ENCODE results near the gene TNFRSF6B.

TNFRSF6B gene

DNA sequence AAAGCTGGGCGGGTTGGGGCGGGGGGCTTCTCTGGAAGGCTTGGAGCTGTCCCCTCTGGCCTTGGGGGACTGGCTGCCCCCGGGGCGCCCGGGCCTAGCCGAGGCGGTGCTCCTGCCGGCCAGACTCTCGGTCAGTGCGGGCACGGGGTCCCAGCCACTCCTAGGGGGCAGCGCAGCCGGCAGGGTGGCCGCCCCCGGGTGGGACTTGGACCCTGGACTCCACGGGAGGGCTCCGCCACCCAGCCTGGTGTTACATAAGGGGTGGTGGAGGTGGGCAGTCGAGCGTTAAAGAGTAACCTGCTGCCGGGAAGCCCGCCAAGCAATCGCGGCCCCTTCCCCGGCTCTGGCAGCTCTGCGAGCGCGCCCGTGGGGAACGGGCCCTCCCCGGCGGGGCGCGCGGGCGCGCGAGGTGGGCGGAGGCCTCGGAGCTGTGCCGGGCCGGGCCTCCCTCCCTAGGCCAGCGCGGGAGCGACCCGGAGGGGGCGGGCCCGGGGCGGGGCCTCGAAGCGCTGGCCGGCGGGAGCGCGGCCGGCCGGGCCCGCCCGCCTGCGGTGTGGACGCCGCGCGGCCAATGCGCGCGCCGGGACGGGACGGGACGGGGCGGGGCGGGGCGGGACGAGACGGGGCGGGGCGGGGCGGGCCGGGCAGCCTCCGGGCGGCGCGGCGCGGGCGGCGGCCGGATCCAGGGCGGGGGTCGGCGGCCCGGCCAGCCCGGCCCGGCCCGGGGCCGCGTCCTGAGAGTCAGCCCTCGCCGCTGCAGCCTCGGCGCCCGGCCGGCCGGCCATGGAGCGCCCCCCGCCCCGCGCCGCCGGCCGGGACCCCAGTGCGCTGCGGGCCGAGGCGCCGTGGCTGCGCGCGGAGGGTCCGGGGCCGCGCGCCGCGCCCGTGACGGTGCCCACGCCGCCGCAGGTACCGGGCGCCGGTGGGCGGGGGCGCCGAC, 42.9 kb downstream of the TNFRSF6B start, which contains the start of gene SLC2A4RG:
Gene SLC2A4RG (plus strand): TSS at position 647 of the 940 bp plus-strand sequence. CDS start 137 bp downstream, at position 784.
- DNase-seq: peak; percentile 51 to 60

DNA sequence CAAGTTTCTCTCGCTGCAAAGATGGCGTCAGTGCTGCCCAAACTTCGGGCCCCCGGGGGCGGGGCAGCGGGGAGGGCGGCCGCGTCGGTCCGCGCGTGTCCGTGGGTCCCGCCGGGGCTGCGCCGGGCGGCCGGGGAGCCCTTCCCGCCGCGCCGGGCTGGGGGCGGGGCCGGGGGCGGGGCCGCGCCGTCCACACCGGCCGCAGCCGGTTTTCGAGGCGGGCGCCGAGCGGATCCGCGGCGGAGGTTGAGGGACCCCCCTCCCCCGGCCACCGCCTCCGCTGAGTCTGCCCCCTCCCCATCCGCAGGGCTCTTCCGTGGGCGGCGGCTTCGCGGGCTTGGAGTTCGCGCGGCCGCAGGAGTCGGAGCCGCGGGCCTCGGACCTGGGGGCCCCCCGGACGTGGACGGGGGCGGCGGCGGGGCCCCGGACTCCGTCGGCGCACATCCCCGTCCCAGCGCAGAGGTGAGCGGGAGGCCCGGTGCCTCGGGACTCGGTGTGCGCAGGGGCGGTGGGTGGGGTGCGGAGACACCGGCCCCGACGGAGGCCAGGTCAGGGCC, 43.7 kb downstream of the TNFRSF6B start:
- DNase-seq: peak in 1 of 2 experiments; percentile 33

DNA sequence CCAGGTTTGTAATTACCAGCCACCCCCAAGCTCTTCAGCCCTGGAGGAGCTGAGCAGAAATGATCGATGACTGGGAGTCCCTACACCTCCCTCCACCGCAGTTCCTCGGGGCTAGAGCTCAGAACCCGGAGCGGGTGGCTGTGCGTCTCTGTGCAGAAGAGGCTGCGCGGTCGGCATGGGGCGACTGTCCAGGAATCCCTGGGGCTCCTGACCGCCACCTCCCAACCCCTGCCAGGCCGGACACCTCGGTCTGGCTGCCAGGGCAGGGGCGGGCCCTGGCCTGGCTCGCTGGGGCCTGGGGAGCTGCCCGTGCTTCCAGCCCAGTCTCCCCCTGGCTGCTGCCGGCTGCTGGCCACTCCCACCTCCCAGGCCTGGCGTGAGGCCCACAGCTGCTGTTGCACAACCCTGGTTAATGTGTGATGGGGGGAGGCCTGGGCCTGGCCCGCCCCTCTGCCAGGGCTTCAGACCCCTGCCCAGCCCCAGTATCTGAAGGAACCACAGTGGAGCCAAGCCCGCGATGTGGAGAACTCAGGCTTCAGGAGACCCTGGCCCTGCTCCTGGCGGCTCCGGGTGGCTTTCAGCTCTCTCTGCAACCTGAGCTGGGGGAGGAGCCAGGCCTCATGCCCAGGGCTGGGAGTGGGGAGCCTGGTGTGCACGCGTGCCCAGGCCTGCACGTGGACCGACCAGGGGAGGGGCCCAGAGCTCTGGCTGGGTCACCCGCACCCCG, 44.3 kb downstream of the TNFRSF6B start:
- peak; percentile 46 to 83 for DNase-seq

DNA sequence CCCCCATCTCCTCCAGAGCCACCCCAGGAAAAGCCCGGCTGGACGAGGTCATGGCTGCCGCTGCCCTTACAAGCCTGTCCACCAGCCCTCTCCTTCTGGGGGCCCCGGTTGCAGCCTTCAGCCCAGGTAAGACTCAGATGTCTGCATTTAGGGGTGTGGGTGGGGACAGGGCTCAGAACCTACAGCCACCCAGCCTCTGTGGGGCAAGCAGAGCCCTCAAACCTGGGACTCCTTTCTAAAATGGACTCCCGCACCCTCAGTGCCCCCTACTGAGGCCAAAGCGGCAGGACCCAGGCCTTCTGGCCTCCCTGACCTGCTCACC, 44.9 kb downstream of the TNFRSF6B start:
- DNase-seq: no peak

DNA sequence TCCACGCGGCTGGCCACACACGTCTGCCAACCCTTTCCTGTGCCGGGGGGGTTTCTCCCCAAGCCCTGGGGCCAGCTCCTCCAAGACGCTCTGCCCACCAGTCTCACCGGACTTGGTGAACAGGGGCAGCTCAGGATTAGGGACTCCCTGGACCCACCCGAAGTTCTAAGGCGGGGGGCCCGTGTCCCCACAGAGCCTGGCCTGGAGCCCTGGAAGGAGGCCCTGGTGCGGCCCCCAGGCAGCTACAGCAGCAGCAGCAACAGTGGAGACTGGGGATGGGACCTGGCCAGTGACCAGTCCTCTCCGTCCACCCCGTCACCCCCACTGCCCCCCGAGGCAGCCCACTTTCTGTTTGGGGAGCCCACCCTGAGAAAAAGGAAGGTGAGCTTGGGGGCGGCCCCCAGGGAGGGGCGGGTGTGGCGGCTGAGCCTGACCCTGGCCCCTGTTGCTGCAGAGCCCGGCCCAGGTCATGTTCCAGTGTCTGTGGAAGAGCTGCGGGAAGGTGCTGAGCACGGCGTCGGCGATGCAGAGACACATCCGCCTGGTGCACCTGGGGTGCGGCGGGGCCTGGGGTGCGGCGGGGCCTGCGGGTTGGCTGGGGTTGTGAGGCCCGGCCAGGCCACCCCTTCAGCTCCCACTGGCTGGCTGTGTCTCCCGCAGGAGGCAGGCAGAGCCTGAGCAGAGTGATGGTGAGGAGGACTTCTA, 45.4 kb downstream of the TNFRSF6B start:
- DNase-seq: no peak

DNA sequence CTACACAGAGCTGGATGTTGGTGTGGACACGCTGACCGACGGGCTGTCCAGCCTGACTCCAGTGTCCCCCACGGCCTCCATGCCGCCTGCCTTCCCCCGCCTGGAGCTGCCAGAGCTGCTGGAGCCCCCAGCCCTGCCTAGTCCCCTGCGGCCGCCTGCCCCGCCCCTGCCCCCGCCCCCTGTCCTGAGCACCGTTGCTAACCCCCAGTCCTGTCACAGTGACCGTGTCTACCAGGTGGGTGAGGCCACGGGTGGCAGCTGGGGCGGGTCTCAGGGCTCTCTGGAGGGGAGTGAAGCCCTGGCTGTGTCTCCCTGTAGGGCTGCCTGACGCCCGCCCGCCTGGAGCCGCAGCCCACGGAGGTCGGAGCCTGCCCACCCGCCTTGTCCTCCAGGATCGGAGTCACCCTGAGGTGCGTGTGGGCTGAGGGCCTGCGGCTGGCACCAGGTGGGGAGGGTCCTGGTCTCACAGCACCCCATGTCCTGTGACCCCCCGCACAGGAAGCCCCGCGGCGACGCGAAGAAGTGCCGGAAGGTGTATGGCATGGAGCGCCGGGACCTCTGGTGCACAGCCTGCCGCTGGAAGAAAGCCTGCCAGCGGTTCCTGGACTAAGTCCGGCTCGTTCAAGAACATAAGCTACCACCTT, 46.1 kb downstream of the TNFRSF6B start:
- no peak for DNase-seq

DNA sequence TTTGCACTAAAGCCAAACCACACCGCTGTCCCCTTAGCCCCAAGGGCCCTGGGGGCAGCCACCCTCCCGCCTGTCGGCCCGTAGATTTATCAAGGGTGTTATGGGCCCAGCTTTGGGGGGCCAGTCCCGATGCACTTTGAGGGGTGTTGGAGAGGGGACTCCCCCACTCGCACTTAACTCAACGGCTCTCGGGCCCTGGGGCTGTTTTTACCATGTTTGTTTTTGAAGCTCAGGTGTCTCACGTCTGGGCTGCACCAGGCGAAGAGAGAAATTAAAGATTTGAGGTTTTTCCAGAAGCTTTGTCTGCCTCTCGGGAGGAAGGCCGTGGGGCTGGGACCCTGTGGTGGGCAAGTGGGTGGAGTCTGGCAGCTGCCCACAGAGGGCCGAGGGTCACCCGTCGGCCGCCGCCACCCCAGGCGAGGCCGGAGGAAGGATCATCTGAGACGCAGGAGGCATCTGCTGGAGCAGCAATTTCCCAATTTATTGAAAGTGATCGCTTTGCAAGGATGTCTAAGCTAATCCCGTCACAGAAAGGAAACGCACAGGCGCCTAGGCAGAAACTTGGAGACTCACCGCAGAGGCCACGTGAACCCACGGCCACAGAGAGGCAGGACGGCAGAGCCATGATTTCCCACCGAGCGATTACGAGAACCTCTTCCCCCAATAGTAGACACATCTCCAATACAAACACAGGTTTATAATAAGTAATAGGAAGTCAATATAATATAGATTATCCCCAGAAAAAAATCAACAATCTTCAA, 46.9 kb downstream of the TNFRSF6B start:
- DNase-seq: no peak

DNA sequence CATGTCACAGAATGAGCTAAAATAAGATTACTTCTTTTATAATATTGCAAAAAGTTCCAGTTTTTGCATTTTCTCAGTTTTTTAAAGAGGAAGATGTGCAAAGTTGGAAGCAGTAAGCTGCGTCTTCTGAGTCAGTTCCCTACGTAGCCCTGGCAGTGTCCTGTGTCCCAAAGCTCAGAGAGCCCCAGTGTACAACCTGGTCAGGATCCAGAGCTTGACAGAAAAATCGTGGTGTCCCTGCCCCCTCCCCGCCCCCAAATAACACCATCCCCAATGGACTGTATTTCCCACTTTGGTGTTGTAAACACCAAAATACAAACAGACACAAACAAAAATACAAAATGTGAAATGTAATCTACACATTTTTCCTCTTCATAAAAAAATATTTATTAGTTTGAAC, 47.7 kb downstream of the TNFRSF6B start:
- DNase-seq: no peak

DNA sequence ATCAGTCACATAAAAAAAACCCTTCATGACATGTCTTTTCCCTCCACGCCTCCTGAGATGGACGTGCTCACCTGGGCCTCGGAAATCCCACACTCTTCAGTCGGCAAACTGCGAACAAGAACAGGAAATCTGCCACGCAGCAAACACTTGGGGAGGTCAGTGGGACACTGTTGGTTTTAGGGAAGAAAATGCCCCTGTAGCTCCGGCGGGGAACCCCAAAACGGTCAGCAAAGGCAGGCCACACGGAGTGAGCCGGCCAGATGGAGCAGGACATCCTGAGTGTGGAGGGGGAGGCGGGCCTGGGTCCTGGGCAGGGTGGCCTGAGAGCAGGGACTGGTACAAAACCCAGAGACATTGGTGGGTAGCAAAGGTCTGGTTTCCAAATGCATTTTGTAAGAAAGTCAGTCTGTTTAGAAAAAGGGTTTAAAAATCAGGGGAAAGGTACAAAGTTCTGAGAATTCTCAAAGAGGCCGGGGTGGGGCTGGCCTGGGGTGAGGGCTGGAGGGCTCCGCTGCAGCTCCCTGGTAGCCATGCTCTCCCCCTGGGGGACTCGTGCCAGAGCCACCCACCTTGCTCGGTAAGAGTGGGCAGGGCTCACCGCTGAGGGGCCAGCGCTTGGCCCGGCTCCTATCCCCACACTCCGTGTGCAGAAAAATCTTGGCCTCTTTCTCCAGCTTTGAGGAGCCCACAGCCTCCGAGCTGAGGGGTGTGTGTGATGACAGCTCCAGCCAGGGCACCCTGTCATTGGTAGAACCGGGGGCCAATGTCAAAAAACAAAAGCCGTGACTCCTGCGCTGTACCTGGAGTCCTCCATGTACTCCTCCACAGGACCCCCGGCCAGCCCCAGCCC, 48.3 kb downstream of the TNFRSF6B start:
- no peak for DNase-seq

DNA sequence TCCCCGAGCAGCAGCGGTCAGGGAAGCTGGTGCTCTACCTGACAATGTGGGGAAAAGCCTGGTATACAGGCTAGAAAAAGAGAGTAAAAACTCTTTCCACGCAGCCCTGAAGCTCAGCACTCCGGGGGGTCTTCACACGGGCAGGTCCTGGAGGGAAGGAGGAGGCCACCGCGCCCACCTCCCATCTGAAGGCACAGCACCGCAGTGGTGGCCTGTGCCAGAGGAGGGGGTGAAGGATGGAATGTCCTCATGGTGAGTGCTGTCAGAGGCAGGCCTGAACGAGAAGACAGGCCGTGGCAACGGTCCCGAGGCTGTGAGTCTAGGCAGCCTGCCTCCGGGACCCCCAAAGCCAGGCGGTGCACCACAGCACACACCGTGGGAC, 49.0 kb downstream of the TNFRSF6B start:
- no peak for DNase-seq

DNA sequence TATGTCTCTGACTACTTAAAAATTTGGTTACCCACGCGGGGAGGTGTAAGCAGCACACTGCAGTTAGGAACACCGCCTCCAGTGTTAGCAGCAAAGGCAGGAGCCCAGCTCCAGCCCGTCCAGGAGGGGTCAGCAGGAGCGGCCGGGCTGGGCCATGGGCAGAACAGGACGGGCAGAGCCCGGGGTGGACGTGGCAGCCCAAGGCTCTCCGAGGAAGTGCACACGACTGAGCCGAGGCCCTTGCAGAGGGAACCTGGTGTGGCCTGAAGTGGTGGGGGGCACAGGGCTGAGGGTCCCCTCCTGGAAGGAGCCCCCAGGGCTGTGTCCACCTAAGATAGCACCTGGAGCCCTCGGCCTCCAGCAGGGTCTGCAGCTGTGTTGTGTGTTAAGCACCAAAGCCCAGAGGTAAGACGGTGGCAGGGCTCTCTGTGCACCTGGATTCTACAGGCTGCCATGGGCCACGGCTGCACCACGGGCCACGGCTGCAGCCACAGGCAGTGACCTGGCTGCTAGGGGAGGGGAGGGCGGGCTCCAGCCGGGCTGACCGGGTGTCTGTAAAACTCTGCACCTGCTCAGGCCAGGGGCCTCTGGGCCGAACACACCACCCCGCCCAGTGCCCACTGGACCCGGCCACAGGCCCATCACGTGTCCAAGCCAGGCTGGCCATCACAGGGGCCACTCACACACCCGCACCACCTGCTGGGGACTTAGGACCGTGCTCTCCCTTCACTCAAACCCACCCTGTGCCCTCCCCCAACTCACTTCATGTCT, 49.7 kb downstream of the TNFRSF6B start:
- DNase-seq: no peak

DNA sequence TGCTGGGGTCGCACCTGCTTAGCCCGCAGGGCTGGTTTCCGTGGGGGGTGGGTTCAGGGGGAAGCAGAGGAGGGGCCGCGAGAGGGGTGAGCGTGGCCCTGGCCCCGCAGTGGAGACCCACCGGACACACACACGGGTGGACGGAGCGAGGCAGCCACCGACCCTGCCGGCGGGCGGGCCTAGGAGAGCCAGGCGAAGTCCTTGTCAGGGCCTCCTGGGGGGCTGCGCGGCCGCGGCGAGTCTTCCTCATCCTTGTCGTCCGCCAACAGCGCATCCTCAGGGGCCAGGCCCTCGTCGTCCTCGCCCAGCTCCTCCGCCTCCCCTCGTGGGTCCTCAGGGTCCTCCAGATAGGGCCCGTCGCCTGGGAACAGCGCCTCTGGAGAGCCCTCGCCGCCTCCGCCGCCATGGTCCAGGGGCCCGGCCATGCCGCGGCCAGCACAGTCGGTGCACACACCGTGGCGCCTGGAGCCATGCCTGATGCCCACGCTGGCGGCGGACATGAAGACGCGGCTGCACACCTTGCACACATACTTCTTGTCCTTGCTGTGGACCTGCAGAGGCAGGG, 50.4 kb downstream of the TNFRSF6B start:
- DNase-seq: no peak

DNA sequence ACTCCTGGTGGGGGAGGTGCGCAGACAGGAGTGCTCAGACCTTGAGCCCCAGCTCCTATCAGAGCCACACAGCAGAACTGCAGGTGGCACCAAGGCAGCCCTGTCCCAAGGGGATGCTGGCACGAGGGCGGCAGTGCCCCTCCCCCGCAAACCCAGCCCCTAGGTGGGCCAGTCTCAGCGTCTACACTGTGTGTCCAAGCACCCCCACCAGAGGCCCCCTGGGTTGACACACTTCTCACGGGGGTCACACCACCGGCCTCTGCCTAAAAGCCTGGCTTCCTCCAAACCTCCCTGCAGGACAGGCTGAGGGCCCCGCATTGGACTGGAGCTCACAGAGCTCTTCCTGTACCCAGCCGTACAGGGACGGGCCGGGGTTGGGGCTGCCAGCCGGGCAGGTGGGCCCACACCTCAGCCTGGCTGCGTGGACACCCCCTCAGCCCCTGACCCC, 51.2 kb downstream of the TNFRSF6B start:
- DNase-seq: no peak

All from SW 1271 (cell line).